CD4-positive, alpha-beta T cell treated with Interferon alpha-2 for 1 hour (primary cell): ENCODE results near the gene FUT6.
"Not testable (repeated sequence)": the region's sequence is repeated elsewhere in the genome, so short reads cannot be mapped to it uniquely, and the experiment has no call there.

Experiments
- DNase-seq, 2 donors: peaks; one replicate each; pipeline ENCODE4 v3.0.0-alpha.2; 2020 to 2022

Gene FUT6

GRCh38 chr19:5839065-5840017 lies at the start of gene FUT6:
Gene FUT6, minus strand, starts transcription at chr19:5839702. Its CDS starts 7,135 bp downstream, at chr19:5832567.
- no peak for DNase-seq

GRCh38 chr19:5884065-5884811 lies 44.7 kb upstream of the FUT6 start:
- DNase-seq, result not testable (repeated sequence)

- DNase-seq, result not testable (repeated sequence)
Observed at GRCh38 chr19:5883157-5883873, 43.8 kb upstream of the FUT6 start.

GRCh38 chr19:5882421-5882968 lies 43.0 kb upstream of the FUT6 start:
- DNase-seq, result no peak

- DNase-seq, result no peak
Observed at GRCh38 chr19:5881543-5882299, 42.2 kb upstream of the FUT6 start.

GRCh38 chr19:5880604-5881078 lies 41.1 kb upstream of the FUT6 start:
- no peak for DNase-seq

GRCh38 chr19:5880196-5880595 lies 40.7 kb upstream of the FUT6 start:
- no peak for DNase-seq

- no peak for DNase-seq
Observed at GRCh38 chr19:5877882-5878281, 38.4 kb upstream of the FUT6 start.

GRCh38 chr19:5877427-5877826 lies 37.9 kb upstream of the FUT6 start:
- DNase-seq, result no peak

- DNase-seq, result not testable (repeated sequence)
Observed at GRCh38 chr19:5874496-5874895, 35.0 kb upstream of the FUT6 start.

- no peak for DNase-seq
Observed at GRCh38 chr19:5873617-5874199, 34.2 kb upstream of the FUT6 start.

GRCh38 chr19:5870986-5871394 lies 31.5 kb upstream of the FUT6 start:
- DNase-seq, result no peak

GRCh38 chr19:5867201-5868136 lies 28.0 kb upstream of the FUT6 start:
- DNase-seq, result no peak

GRCh38 chr19:5865772-5866171 lies 26.3 kb upstream of the FUT6 start:
- DNase-seq, result no peak

GRCh38 chr19:5864725-5865486 lies 25.4 kb upstream of the FUT6 start:
- no peak for DNase-seq

GRCh38 chr19:5864013-5864720 lies 24.7 kb upstream of the FUT6 start:
- no peak for DNase-seq

GRCh38 chr19:5863030-5863665 lies 23.6 kb upstream of the FUT6 start:
- no peak for DNase-seq
